ENCODE data around the gene HPSE2.

GRCh38 chr10:98599032-98599610 is 636.5 kb downstream of the HPSE2 start:
- TF ChIP-seq, protein P1, sequence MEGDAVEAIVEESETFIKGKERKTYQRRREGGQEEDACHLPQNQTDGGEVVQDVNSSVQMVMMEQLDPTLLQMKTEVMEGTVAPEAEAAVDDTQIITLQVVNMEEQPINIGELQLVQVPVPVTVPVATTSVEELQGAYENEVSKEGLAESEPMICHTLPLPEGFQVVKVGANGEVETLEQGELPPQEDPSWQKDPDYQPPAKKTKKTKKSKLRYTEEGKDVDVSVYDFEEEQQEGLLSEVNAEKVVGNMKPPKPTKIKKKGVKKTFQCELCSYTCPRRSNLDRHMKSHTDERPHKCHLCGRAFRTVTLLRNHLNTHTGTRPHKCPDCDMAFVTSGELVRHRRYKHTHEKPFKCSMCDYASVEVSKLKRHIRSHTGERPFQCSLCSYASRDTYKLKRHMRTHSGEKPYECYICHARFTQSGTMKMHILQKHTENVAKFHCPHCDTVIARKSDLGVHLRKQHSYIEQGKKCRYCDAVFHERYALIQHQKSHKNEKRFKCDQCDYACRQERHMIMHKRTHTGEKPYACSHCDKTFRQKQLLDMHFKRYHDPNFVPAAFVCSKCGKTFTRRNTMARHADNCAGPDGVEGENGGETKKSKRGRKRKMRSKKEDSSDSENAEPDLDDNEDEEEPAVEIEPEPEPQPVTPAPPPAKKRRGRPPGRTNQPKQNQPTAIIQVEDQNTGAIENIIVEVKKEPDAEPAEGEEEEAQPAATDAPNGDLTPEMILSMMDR (IDR thresholded peaks at IDR 0.05), result no peak
- TF ChIP-seq POLR2A (IDR thresholded peaks at IDR 0.05), result no peak
